OCI-LY1 (cell line): ENCODE measurements around the gene SUGP2.
A peak's percentile ranks its signal among the peaks of the same experiment; 100 is the strongest.

Source experiments
- H2AFZ ChIP-seq: fragments of 200-600 bp; sonication (generic), shearing (Covaris generic); 2 replicates; pipeline ENCODE4 v1.6.0; 2014; ENCODE audit warnings: antibody characterized with exemption, mild to moderate bottlenecking, low read length
- H3F3A ChIP-seq: fragments of 200-600 bp; sonication (generic), shearing (Covaris generic); 2 replicates; pipeline ENCODE4 v1.6.0; 2014; ENCODE audit warnings: mild to moderate bottlenecking, antibody characterized with exemption, low read length, moderate library complexity; ENCODE audit not compliant: insufficient read depth
- H3K27ac ChIP-seq: fragments of 200-600 bp; sonication (generic); 2 replicates; pipeline ENCODE4 v1.5.1; 2014; ENCODE audit warnings: low read length, mixed run types, mild to moderate bottlenecking, low read depth; ENCODE audit not compliant: poor library complexity, severe bottlenecking
- H3K27me3 ChIP-seq: fragments of 200-600 bp; sonication (generic); 2 replicates; pipeline ENCODE4 v1.6.0; 2014; ENCODE audit warnings: antibody characterized with exemption, mild to moderate bottlenecking, low read length, moderate library complexity; ENCODE audit not compliant: insufficient read depth
- H3K36me3 ChIP-seq: fragments of 200-600 bp; sonication (generic); 2 replicates; pipeline ENCODE4 v1.6.1; 2014; ENCODE audit warnings: mild to moderate bottlenecking, antibody characterized with exemption, low read length, moderate library complexity, mixed read lengths; ENCODE audit not compliant: insufficient read depth
- H3K4me1 ChIP-seq: fragments of 200-600 bp; sonication (generic); 2 replicates; pipeline ENCODE4 v1.5.1; 2014; ENCODE audit warnings: mild to moderate bottlenecking, low read length, moderate library complexity; ENCODE audit not compliant: insufficient read depth, severe bottlenecking
- H3K4me2 ChIP-seq: fragments of 200-600 bp; sonication (generic), shearing (Covaris generic); 2 replicates; pipeline ENCODE4 v1.6.1; 2014; ENCODE audit warnings: low read length
- H3K4me3 ChIP-seq: fragments of 200-600 bp; sonication (generic); 2 replicates; pipeline ENCODE4 v1.5.1; 2014; ENCODE audit warnings: low read length, low read depth, mild to moderate bottlenecking, mixed read lengths; ENCODE audit not compliant: poor library complexity, severe bottlenecking
- H3K79me2 ChIP-seq: fragments of 200-600 bp; shearing (Covaris generic); 2 replicates; pipeline ENCODE4 v1.6.1; 2016; ENCODE audit warnings: mixed run types, low read length, mixed read lengths; ENCODE audit not compliant: insufficient read depth
- H3K9ac ChIP-seq: fragments of 200-600 bp; sonication (generic), shearing (Covaris generic); 2 replicates; pipeline ENCODE4 v1.6.1; 2014; ENCODE audit warnings: mild to moderate bottlenecking, low read length, mixed read lengths
- H3K9me2 ChIP-seq: fragments of 200-600 bp; sonication (generic), shearing (Covaris generic); 2 replicates; pipeline ENCODE4 v1.6.1; 2014; ENCODE audit warnings: low read depth, mild to moderate bottlenecking, low read length, mixed read lengths
- H3K9me3 ChIP-seq: fragments of 200-600 bp; shearing (Covaris generic); 2 replicates; pipeline ENCODE4 v1.6.1; 2014; ENCODE audit warnings: low read length, mixed read lengths
- H4K20me1 ChIP-seq: fragments of 200-600 bp; sonication (generic), shearing (Covaris generic); 2 replicates; pipeline ENCODE4 v1.6.0; 2016; ENCODE audit warnings: mild to moderate bottlenecking, low read length; ENCODE audit not compliant: insufficient read depth
- EZH2 ChIP-seq: fragments of 200-600 bp; sonication (generic), shearing (Covaris generic); IDR thresholded peaks from 2 replicates; pipeline ENCODE4 v1.8.0; 2017; ENCODE audit warnings: borderline replicate concordance, mixed run types, mild to moderate bottlenecking, antibody characterized with exemption, low read length, moderate library complexity, mixed read lengths
- TF ChIP-seq, protein P1 (sequence below): fragments of 200-600 bp; sonication (generic), shearing (Covaris generic); IDR thresholded peaks from 2 replicates; pipeline ENCODE4 v1.5.1; 2017; ENCODE audit warnings: mild to moderate bottlenecking, antibody characterized with exemption, low read length, moderate library complexity, mixed read lengths

Gene SUGP2

DNA sequence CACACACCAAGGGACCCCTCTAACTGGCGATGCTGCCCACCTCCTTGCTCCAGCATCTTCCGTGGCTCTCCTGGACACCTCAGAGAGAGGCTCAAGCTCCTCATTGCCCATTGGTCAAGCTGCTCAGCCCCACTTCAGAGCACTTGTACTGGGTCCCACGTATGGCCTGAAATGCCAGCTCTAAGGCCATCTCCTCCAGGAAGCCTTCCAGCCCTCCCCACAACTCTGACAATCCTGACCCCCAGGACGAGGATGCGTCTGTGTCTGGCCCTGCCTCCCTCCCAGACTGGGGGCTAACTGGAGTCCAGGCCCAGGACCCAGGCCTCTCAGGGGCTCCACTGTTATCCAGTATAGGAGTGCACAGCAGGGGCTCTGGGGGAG lies 84.4 kb downstream of the SUGP2 start:
- H3K4me3 ChIP-seq = no peak overlapping the region
- H3K27me3 ChIP-seq = peaks cover 6% of the 10 kb centered on the region; the same call in 1 of the 2 replicates
- H3K79me2 ChIP-seq = no peaks in the 10 kb centered on the region
- no peak overlapping the region for H3K4me2 ChIP-seq
- no peaks in the 10 kb centered on the region for H4K20me1 ChIP-seq
- H3K9ac ChIP-seq = no peak overlapping the region
- H3F3A ChIP-seq = no peaks in the 10 kb centered on the region
- no peaks in the 10 kb centered on the region for H3K9me3 ChIP-seq
- H3K4me1 ChIP-seq = peaks cover 14% of the 10 kb centered on the region
- H2AFZ ChIP-seq = no peak overlapping the region
- no peaks in the 10 kb centered on the region for H3K9me2 ChIP-seq
- TF ChIP-seq, protein P1, sequence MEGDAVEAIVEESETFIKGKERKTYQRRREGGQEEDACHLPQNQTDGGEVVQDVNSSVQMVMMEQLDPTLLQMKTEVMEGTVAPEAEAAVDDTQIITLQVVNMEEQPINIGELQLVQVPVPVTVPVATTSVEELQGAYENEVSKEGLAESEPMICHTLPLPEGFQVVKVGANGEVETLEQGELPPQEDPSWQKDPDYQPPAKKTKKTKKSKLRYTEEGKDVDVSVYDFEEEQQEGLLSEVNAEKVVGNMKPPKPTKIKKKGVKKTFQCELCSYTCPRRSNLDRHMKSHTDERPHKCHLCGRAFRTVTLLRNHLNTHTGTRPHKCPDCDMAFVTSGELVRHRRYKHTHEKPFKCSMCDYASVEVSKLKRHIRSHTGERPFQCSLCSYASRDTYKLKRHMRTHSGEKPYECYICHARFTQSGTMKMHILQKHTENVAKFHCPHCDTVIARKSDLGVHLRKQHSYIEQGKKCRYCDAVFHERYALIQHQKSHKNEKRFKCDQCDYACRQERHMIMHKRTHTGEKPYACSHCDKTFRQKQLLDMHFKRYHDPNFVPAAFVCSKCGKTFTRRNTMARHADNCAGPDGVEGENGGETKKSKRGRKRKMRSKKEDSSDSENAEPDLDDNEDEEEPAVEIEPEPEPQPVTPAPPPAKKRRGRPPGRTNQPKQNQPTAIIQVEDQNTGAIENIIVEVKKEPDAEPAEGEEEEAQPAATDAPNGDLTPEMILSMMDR = no peak
- no peak for TF ChIP-seq EZH2
- H3K36me3 ChIP-seq = no peaks in the 10 kb centered on the region; the same call in 1 of the 2 replicates
- H3K27ac ChIP-seq = no peak overlapping the region

DNA sequence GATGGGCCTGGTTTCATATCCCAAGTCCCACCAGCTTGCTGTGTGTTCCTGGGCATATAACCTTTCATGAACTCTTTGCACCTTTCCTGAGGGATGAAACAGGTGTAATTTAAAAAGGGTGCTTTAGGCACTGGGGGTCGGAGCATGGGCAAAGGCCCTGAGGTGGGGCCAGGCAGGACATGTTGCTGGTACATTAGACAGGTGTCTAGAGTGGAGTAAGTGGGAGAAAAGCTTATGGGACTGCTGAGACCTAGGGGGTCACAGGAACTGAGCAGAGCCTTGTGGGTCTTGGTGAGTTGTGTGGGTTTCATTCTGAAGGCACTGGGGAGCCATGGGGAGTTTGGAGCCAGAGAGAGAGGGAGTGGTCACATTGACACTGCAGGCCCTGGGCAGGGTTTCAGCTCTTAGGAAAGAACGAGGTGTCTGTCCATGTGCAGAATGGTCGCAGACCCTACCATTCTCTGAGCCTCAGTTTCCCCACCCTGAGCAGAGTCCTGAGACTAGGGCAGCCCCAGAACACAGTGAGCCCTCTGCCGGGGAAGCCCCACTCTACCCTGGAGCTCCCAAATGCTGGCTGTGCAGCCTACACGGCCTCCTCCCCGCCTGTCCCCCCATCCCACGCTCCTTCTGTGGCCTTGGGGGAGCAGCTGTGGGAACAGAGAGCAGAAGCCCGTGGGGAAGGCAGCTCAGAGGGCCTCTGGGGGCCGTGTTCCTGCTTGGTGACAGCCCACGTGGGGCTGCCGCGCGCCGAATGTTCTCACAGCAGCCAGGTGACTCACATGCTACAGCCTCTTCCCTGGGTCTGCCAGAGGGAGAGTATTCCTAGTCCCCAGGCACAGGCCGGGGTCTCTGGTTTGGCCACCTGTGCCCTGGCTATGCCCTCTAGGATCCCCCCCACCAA lies 85.0 kb downstream of the SUGP2 start:
- H3F3A ChIP-seq = no peaks in the 10 kb centered on the region
- H3K4me2 ChIP-seq = no peak overlapping the region
- H3K9me3 ChIP-seq = no peaks in the 10 kb centered on the region
- H3K27ac ChIP-seq = no peak overlapping the region
- no peak overlapping the region for H3K4me3 ChIP-seq
- no peaks in the 10 kb centered on the region for H4K20me1 ChIP-seq
- no peaks in the 10 kb centered on the region; the same call in 1 of the 2 replicates for H3K36me3 ChIP-seq
- H3K79me2 ChIP-seq = no peaks in the 10 kb centered on the region
- TF ChIP-seq, protein P1 = no peak
- no peak for TF ChIP-seq EZH2
- H3K27me3 ChIP-seq = peaks cover 6% of the 10 kb centered on the region; the same call in 1 of the 2 replicates
- H3K9ac ChIP-seq = no peak overlapping the region
- peaks cover 14% of the 10 kb centered on the region for H3K4me1 ChIP-seq
- H2AFZ ChIP-seq = no peak overlapping the region
- H3K9me2 ChIP-seq = no peaks in the 10 kb centered on the region

DNA sequence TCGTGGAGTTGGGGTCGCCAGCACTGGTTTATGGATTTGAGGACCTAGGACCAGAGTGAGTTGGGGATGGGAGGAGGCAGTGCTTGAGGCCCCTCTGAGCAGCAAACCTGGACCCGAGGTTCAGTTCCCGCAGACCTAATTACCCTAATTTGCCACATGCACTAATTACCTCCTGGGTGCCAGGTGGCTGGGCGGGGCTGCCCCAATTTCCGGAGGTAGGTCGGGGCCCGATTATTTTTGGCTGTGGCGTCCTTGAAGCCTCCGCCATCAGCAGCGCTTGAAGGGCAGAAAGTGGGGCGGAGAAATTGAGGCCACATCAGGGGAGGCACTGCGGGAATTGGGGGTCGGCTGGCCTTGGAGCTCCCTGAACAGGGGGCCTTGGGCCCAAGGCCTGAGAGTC lies 86.4 kb downstream of the SUGP2 start:
- Histone ChIP-seq H3K27me3 (peaks cover 6% of the 10 kb centered on the region; the same call in 1 of the 2 replicates), H3K9ac (no peak overlapping the region), H3K4me2 (peak overlapping the region; percentile 6; the same call in 1 of the 2 replicates), H3K27ac (no peak overlapping the region), H3K4me3 (no peak overlapping the region), H4K20me1 (no peaks in the 10 kb centered on the region), H3K9me3 (no peaks in the 10 kb centered on the region), H3K4me1 (peaks cover 14% of the 10 kb centered on the region), H3K36me3 (no peaks in the 10 kb centered on the region; the same call in 1 of the 2 replicates), H3K79me2 (no peaks in the 10 kb centered on the region), H2AFZ (no peak overlapping the region), H3K9me2 (no peaks in the 10 kb centered on the region), H3F3A (no peaks in the 10 kb centered on the region)
- TF ChIP-seq, protein P1 = no peak
- TF ChIP-seq EZH2 = no peak
